ENCODE measurements around the gene CHI3L2. TPM values are rescaled to one million over a fixed set of nuclear protein-coding genes. Genes with fewer than 3 reads are reported as not detected.

CHI3L2 gene
- total RNA-seq, 3 donors from 2014 or later (not counting 1 experiment from before 2014, with no cell fraction given), result 13.5 to 21.1 (median 17.0) TPM

GRCh38 chr1:111269825-111270406 lies 42.4 kb downstream of the CHI3L2 start:
- Mint-ChIP-seq H3K9me3 (peaks cover 0 to 8% of the 10 kb centered on the region in 2 donors), H3K27ac (no peak overlapping the region), H3K27me3 (ENCODE audit: low read depth in 2 of 2) (peaks cover 56 to 61% of the 10 kb centered on the region in 2 donors), H3K4me1 (peaks cover 11 to 12% of the 10 kb centered on the region in 2 donors), H3K4me3 (no peak overlapping the region), H3K36me3 (peaks cover 9% of the 10 kb centered on the region)
- intact Hi-C loops (cut with micrococcal nuclease), result no loop called here
- Histone ChIP-seq H3K36me3 (ENCODE audit: control insufficient read depth, insufficient read depth, low read length) (no peaks in the 10 kb centered on the region), H3K9me3 (ENCODE audit: control insufficient read depth, insufficient read depth, low read length) (peaks cover 3% of the 10 kb centered on the region), H3K27ac (ENCODE audit: low read length) (no peak overlapping the region), H3K4me1 (ENCODE audit: control insufficient read depth, insufficient read depth, low read length) (peaks cover 14% of the 10 kb centered on the region), H3K4me3 (ENCODE audit: low read length) (no peak overlapping the region), H3K27me3 (ENCODE audit: control insufficient read depth, insufficient read depth, low read length) (peaks cover 25% of the 10 kb centered on the region)
- ATAC-seq (no peak), DNase-seq (no peak)
- no peak for TF ChIP-seq CTCF (IDR thresholded peaks at IDR 0.05)
- WGBS (ENCODE audit: insufficient coverage), result 91% methylated on average over 4 of the region's 4 CpGs

GRCh38 chr1:111270771-111271463 lies 43.4 kb downstream of the CHI3L2 start:
- ATAC-seq, result peak in 2 of 3 donors; percentile 21 to 63
- Histone ChIP-seq H3K4me3 (ENCODE audit: low read length) (peak overlapping the region; percentile 2), H3K36me3 (ENCODE audit: control insufficient read depth, insufficient read depth, low read length) (no peaks in the 10 kb centered on the region), H3K4me1 (ENCODE audit: control insufficient read depth, insufficient read depth, low read length) (peaks cover 17% of the 10 kb centered on the region), H3K27ac (ENCODE audit: low read length) (no peak overlapping the region), H3K27me3 (ENCODE audit: control insufficient read depth, insufficient read depth, low read length) (peaks cover 25% of the 10 kb centered on the region), H3K9me3 (ENCODE audit: control insufficient read depth, insufficient read depth, low read length) (peaks cover 3% of the 10 kb centered on the region)
- WGBS (ENCODE audit: insufficient coverage), result 10% methylated on average over 40 of the region's 40 CpGs
- no peak for TF ChIP-seq CTCF (IDR thresholded peaks at IDR 0.05)
- DNase-seq, result peak in 1 of 2 donors; percentile 29
- H3K27me3 Mint-ChIP-seq (ENCODE audit: low read depth in 2 of 2), result peaks cover 47 to 51% of the 10 kb centered on the region in 2 donors
- peaks cover 11 to 12% of the 10 kb centered on the region in 2 donors for H3K4me1 Mint-ChIP-seq
- peaks cover 0 to 3% of the 10 kb centered on the region in 2 donors for H3K9me3 Mint-ChIP-seq
- no peaks in the 10 kb centered on the region for H3K36me3 Mint-ChIP-seq
- no peak overlapping the region for H3K27ac Mint-ChIP-seq
- peak overlapping the region; percentile 43 for H3K4me3 Mint-ChIP-seq
- intact Hi-C loops (cut with micrococcal nuclease), result no loop called here

GRCh38 chr1:111271464-111271801 lies 43.9 kb downstream of the CHI3L2 start:
- Histone ChIP-seq H3K4me3 (ENCODE audit: low read length) (no peak overlapping the region), H3K27ac (ENCODE audit: low read length) (no peak overlapping the region), H3K36me3 (ENCODE audit: control insufficient read depth, insufficient read depth, low read length) (no peaks in the 10 kb centered on the region), H3K9me3 (ENCODE audit: control insufficient read depth, insufficient read depth, low read length) (peaks cover 3% of the 10 kb centered on the region), H3K4me1 (ENCODE audit: control insufficient read depth, insufficient read depth, low read length) (peaks cover 17% of the 10 kb centered on the region), H3K27me3 (ENCODE audit: control insufficient read depth, insufficient read depth, low read length) (peaks cover 25% of the 10 kb centered on the region)
- Mint-ChIP-seq H3K4me1 (peaks cover 11 to 12% of the 10 kb centered on the region in 2 donors), H3K27ac (no peak overlapping the region), H3K27me3 (ENCODE audit: low read depth in 2 of 2) (peaks cover 42 to 46% of the 10 kb centered on the region in 2 donors), H3K4me3 (peak overlapping the region; percentile 28), H3K9me3 (peaks cover 0 to under 1% of the 10 kb centered on the region in 2 donors), H3K36me3 (no peaks in the 10 kb centered on the region)
- WGBS (ENCODE audit: insufficient coverage), result 30% methylated on average over 16 of the region's 16 CpGs
- intact Hi-C loops (cut with micrococcal nuclease), result no loop called here
- TF ChIP-seq CTCF (IDR thresholded peaks at IDR 0.05), result no peak
- ATAC-seq (no peak), DNase-seq (peak in 1 of 2 donors; percentile 10)

Measured in natural killer cell (primary cell).